HCT116 (cell line): ENCODE data around the gene ZYG11A.

Experiments used
- CBX3 ChIP-seq: IDR thresholded peaks from 2 replicates; pipeline ENCODE4 v1.6.1; 2012; ENCODE audit warnings: low read depth
- CEBPB ChIP-seq: IDR thresholded peaks from 2 replicates; pipeline ENCODE4 v1.6.1; 2012; ENCODE audit warnings: low read depth
- EGR1 ChIP-seq: IDR thresholded peaks from 2 replicates; pipeline ENCODE4 v1.6.1; 2012; ENCODE audit warnings: low read depth
- ELF1 ChIP-seq: IDR thresholded peaks from 2 replicates; pipeline ENCODE4 v1.6.1; 2012; ENCODE audit warnings: low read depth, borderline replicate concordance
- EZH2 ChIP-seq: fragments of 200-600 bp; sonication (generic); IDR thresholded peaks from 2 replicates; pipeline ENCODE4 v1.6.1; 2017; ENCODE audit warnings: antibody characterized with exemption, mixed run types
- EZH2phosphoT487 ChIP-seq: fragments of 200-600 bp; IDR thresholded peaks from 2 replicates; pipeline ENCODE4 v1.6.1; 2018; ENCODE audit warnings: antibody characterized with exemption, borderline replicate concordance
- FOSL1 ChIP-seq: IDR thresholded peaks from 2 replicates; pipeline ENCODE4 v1.6.1; 2012; ENCODE audit warnings: low read depth
- POLR2A ChIP-seq: IDR thresholded peaks from 2 replicates; pipeline ENCODE4 v1.7.0; 2011; ENCODE audit warnings: borderline replicate concordance; ENCODE audit not compliant: insufficient read depth, insufficient read length; ENCODE audit errors: extremely low read depth
- POLR2AphosphoS5 ChIP-seq: IDR thresholded peaks from 2 replicates; pipeline ENCODE4 v1.6.1; 2011; ENCODE audit warnings: mild to moderate bottlenecking, low read depth, low read length, moderate library complexity
- REST ChIP-seq: IDR thresholded peaks from 2 replicates; pipeline ENCODE4 v1.6.1; 2012; ENCODE audit warnings: low read depth
- SIN3A ChIP-seq: IDR thresholded peaks from 2 replicates; pipeline ENCODE4 v1.6.1; 2012; ENCODE audit warnings: low read depth
- ZFX ChIP-seq: fragments of 450-650 bp; IDR thresholded peaks from 2 replicates; pipeline ENCODE4 v1.6.1; 2017
- ZNF274 ChIP-seq: fragments of 200-500 bp; sonication (Bioruptor generic); IDR thresholded peaks from 2 replicates; pipeline ENCODE4 v1.6.1; 2014; ENCODE audit warnings: mild to moderate bottlenecking, low read depth, low read length, inconsistent platforms
- TF ChIP-seq, protein P1 (sequence below), 3 experiments: fragments of 200-600 bp in 1 of 3; sonication (generic) in 1 of 3; IDR thresholded peaks in 2 of 3; conservative IDR thresholded peaks in 1 of 3; 2 replicates each; pipeline ENCODE4 v1.5.1; 2012 to 2017; ENCODE audit warnings: low read depth in 2 of 3, low read length in 2 of 3, antibody characterized with exemption in 1 of 3, borderline replicate concordance in 1 of 3, control low read depth in 1 of 3, mild to moderate bottlenecking in 1 of 3, mixed read lengths in 1 of 3, mixed run types in 1 of 3, moderate library complexity in 1 of 3; ENCODE audit not compliant: insufficient read depth in 1 of 3

GRCh38 chr1:52911541-52911940, 69.0 kb downstream of the ZYG11A start:
- TF ChIP-seq, protein P1, sequence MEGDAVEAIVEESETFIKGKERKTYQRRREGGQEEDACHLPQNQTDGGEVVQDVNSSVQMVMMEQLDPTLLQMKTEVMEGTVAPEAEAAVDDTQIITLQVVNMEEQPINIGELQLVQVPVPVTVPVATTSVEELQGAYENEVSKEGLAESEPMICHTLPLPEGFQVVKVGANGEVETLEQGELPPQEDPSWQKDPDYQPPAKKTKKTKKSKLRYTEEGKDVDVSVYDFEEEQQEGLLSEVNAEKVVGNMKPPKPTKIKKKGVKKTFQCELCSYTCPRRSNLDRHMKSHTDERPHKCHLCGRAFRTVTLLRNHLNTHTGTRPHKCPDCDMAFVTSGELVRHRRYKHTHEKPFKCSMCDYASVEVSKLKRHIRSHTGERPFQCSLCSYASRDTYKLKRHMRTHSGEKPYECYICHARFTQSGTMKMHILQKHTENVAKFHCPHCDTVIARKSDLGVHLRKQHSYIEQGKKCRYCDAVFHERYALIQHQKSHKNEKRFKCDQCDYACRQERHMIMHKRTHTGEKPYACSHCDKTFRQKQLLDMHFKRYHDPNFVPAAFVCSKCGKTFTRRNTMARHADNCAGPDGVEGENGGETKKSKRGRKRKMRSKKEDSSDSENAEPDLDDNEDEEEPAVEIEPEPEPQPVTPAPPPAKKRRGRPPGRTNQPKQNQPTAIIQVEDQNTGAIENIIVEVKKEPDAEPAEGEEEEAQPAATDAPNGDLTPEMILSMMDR (IDR thresholded peaks at IDR 0.05 in 2 of 3, conservative IDR thresholded peaks at IDR 0.05 in 1 of 3; ENCODE audit: borderline replicate concordance in 1 of 3, insufficient read depth in 1 of 3, low read depth in 2 of 3, low read length in 2 of 3): no peak
- no peak for TF ChIP-seq EZH2phosphoT487
- no peak for TF ChIP-seq POLR2AphosphoS5
- TF ChIP-seq EZH2: no peak
- TF ChIP-seq SIN3A: no peak
- no peak for TF ChIP-seq ZFX
- TF ChIP-seq REST: no peak
- TF ChIP-seq FOSL1: no peak
- no peak for TF ChIP-seq CBX3
- TF ChIP-seq ZNF274: no peak
- no peak for TF ChIP-seq POLR2A
- TF ChIP-seq EGR1: no peak
- no peak for TF ChIP-seq ELF1
- TF ChIP-seq CEBPB: no peak
